ENCODE data around the gene SRSF3.

DNA sequence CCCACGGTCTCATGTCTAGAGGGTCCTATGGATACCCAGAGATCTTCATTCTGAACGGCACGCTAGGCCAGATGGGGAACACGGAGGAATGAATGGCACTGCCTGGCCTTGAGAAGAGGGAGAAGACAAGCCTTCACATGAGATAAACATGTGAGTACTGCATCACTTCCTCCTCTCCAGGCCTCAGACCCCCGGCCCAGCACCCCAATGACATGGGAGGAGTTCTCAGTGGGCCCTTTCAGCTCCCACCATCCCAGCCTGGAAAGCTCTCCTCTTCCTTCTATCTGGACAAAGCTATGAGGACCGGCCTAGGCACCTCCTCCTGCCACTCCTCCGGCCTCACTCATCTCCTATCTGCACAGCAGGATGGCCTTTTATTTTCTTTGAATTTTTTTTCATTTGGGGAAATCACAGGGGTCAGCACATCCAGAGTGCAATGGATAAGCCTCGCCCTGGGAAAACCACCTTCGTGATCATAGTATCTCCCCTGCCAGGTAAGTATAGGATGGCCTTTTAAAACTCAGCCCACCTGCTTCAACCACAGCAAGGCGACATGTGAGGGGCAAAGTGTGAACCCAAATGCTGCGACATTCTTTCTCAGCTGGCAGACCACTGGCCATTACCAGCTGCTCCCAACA is 45.1 kb downstream of the SRSF3 start:
- TF ChIP-seq, protein P1, sequence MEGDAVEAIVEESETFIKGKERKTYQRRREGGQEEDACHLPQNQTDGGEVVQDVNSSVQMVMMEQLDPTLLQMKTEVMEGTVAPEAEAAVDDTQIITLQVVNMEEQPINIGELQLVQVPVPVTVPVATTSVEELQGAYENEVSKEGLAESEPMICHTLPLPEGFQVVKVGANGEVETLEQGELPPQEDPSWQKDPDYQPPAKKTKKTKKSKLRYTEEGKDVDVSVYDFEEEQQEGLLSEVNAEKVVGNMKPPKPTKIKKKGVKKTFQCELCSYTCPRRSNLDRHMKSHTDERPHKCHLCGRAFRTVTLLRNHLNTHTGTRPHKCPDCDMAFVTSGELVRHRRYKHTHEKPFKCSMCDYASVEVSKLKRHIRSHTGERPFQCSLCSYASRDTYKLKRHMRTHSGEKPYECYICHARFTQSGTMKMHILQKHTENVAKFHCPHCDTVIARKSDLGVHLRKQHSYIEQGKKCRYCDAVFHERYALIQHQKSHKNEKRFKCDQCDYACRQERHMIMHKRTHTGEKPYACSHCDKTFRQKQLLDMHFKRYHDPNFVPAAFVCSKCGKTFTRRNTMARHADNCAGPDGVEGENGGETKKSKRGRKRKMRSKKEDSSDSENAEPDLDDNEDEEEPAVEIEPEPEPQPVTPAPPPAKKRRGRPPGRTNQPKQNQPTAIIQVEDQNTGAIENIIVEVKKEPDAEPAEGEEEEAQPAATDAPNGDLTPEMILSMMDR (IDR thresholded peaks at IDR 0.05): no peak
- no peak for TF ChIP-seq POLR2A (IDR thresholded peaks at IDR 0.05)

Data from testis (tissue), 2 donors.